GM12872 (cell line): ENCODE measurements around the gene SALL1.

Source experiments
- TF ChIP-seq, protein P1 (sequence below): IDR thresholded peaks from 3 replicates; pipeline ENCODE4 v1.5.1; 2011; ENCODE audit warnings: low read depth, mild to moderate bottlenecking, low read length, moderate library complexity; ENCODE audit not compliant: insufficient read depth

Gene SALL1

DNA sequence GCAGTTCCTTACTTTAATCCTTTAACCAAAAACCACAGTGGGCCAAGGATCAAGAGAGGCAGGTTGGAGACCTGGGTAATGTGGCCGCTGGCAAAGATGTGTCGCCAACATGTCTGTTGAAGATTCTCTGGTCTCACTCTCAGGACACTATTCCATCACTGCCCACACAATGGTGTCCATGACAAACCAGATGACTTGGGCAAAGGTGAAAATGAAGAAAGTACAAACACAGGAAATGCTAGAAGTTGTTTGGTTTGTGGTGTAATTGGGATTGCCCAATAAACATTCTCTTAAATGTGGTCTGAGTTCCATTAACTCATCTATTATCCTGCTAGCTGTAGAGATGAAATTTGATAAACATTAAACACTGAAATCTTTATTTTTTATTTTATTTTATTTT lies 43.3 kb downstream of the SALL1 start:
- TF ChIP-seq, protein P1, sequence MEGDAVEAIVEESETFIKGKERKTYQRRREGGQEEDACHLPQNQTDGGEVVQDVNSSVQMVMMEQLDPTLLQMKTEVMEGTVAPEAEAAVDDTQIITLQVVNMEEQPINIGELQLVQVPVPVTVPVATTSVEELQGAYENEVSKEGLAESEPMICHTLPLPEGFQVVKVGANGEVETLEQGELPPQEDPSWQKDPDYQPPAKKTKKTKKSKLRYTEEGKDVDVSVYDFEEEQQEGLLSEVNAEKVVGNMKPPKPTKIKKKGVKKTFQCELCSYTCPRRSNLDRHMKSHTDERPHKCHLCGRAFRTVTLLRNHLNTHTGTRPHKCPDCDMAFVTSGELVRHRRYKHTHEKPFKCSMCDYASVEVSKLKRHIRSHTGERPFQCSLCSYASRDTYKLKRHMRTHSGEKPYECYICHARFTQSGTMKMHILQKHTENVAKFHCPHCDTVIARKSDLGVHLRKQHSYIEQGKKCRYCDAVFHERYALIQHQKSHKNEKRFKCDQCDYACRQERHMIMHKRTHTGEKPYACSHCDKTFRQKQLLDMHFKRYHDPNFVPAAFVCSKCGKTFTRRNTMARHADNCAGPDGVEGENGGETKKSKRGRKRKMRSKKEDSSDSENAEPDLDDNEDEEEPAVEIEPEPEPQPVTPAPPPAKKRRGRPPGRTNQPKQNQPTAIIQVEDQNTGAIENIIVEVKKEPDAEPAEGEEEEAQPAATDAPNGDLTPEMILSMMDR: no peak

DNA sequence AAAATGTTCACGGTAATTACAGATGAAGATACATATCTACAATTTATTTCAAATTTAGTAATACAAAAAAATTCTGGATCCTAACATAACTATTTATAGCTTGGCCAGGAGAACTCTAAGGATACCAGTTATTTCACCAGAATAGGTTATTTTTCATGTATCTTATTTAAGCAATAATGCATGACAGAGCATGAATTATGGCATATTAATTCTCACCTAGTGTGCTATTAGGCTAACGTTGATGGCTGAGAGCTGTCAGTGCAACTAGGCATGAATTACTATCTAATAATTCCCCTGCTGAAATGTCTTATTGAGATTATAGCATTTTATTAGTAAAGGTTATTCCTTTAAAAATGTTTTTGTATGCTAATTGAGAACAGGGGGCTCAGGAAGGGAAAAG lies 44.5 kb downstream of the SALL1 start:
- TF ChIP-seq, protein P1: no peak

- TF ChIP-seq, protein P1: no peak
Measured at GRCh38 chr16:51103590-51103989, 47.5 kb downstream of the SALL1 start.

DNA sequence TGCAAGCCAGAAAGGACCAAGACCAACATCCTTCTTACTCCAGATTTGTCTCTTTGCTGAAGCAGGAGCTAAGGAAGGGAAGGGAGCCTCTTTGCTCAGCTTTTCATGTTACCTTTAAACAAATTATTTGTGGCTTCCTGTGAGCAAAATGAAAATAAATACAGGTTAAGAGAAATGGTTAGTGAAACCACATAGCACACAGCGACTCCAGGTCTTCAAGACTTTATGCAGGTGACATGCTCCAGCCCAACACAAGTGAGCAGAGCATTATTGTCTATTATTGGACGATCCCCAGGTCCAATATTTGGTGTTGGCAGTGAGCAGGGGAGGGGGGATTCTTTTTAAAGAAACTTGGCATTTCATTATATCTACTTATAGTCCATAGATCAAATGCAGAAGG lies 53.3 kb downstream of the SALL1 start:
- TF ChIP-seq, protein P1: no peak

DNA sequence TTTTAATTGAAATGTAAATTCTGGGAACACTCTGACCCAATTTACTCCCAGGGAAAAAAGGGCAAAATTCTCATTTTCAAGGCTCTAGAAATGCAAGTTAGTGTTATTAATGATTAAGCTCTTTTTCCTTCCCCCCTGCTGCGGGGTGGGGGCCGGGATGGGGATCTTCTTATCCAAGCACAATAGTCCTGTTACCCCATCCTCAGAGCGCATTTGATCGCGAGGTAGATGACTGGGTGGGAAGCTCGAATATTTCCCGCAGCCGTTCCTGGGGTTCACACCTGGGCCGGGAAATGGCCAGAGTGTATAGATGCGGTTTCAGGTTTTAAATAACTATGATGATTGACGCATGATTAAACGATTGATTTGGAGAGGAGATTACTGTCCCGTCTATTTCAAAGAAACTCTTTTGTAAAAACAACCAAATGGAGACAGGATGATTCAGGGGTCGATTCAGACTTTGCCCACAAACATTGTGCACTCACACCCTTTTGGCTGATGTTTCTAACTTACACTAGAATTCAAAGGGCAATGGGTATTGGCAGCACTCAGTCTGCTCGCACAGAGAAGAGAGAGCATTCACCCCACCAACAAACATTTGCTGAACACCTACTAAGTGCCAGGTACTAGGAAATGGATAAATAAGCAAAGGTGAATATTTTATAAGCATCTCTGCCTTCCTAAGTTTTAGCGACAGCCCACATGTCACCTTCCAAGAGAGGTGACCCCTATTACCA lies 55.0 kb downstream of the SALL1 start:
- TF ChIP-seq, protein P1: no peak

- TF ChIP-seq, protein P1: no peak
Measured at GRCh38 chr16:51095084-51095881, 55.8 kb downstream of the SALL1 start.

GRCh38 chr16:51093726-51094280 lies 57.3 kb downstream of the SALL1 start:
- TF ChIP-seq, protein P1: no peak
